Stimulated activated CD8-positive, alpha-beta memory T cell treated with anti-CD3 and anti-CD28 coated beads, Interleukin-15, amount 100 ng/mL, for 48 hours (primary cell): ENCODE data around the gene CTBP1.

Experiments used
- DNase-seq, 2 donors: peaks; one replicate each; pipeline ENCODE4 v3.0.0-alpha.2; 2020; ENCODE audit warnings: low read depth in 2 of 2

CTBP1 gene

DNA sequence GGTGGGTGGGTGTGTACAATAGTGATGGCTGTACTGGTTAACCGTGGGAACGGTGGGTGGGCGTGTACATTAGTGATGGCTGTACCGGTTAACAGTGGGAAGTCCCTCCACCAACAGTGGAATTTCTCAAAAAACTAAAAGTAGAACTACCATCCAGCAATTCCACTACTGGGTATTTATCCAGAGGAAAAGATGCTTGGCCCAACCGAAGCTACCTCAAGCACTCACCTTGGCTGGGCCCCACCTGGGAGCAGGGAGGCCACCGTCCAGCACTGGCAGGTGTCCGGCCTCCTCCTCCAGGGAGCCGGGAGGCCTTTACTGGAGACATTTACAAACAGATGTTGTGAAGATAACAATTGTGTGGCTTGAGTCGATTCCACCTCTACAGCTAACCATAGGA lies 34.8 kb upstream of the CTBP1 start:
- DNase-seq, result no peak

- no peak for DNase-seq
These were observed 30.3 kb upstream of the CTBP1 start for GRCh38 chr4:1279253-1279652.

- DNase-seq, result no peak
These were observed 29.0 kb upstream of the CTBP1 start for GRCh38 chr4:1277667-1278665.

- no peak for DNase-seq
These were observed 28.1 kb upstream of the CTBP1 start for GRCh38 chr4:1276984-1277383.

GRCh38 chr4:1274871-1275270 lies 25.9 kb upstream of the CTBP1 start:
- DNase-seq, result no peak

DNA sequence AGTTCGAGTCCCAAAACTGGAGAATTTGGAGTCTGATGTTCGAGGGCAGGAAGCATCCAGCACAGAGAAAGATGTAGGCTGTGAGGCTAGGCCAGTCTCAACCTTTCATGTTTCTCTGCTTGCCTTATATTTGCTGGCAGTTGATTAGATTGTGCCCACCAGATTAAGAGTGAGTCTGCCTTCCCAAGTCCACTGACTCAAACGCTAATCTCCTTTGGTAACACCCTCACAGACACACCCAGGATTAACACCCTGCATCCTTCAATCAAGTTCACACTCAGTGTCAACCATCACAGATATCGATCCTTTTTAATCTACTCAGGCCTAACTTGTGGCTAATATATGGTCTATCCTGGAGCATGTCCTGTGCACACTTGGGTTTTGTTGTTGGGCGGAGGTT lies 22.8 kb upstream of the CTBP1 start:
- DNase-seq, result no peak

- DNase-seq, result no peak
These were observed 20.3 kb upstream of the CTBP1 start for GRCh38 chr4:1269209-1269608.

GRCh38 chr4:1266881-1267763 lies 18.2 kb upstream of the CTBP1 start:
- no peak for DNase-seq

GRCh38 chr4:1265351-1265750 lies 16.4 kb upstream of the CTBP1 start:
- DNase-seq, result no peak

DNA sequence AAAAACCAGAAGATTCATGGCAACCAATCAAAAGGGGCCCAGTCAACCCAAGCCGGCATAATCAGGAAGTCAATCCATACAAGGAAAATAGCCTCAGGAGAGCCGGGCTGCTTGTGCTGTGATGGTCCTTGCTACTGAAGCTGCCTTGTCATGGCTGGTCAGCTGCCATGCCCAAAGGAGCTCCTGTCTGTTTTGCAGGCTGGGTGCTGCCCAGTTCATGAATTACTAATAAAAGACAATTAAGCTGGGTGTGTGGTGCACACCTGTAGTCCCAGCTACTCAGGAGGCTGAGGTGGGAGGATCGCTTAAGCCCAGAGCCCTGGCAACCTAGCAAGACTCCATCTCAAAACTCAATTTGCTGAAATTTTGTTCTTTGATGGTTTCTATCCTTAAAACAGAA lies 16.0 kb upstream of the CTBP1 start:
- DNase-seq, result no peak

GRCh38 chr4:1261107-1261928 lies 12.4 kb upstream of the CTBP1 start:
- DNase-seq, result no peak

DNA sequence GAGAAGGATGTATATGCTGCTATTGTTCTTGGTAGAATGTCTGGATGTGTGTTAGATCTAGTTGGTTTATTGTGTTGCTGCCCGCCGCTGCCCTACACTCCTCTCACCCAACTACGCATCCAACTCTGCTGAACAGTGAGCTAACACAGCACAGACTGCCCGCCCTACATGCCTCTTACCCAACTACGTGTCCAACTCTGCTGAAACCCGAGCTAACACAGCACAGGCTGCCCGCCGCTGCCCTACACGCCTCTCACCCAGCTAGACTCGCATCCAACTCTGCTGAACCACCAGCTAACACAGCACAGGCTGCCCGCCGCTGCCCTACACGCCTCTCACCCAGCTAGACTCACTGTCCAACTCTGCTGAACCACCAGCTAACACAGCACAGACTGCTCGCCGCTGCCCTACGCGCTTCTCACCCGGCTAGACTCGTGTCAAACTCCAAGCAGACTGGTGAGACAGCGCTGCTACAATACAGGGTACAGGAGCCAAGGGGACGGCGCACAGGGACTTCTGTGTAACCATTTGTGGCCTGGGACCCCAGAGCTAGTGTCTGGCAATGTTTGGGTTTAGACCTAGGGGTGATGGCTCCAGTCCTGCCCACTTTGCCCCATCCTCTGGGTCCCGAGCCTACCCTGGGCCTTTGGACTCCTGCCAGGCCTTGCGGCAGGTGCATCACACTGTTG lies 11.6 kb upstream of the CTBP1 start:
- no peak for DNase-seq

- no peak for DNase-seq
These were observed 11.0 kb upstream of the CTBP1 start for GRCh38 chr4:1259966-1260365.

GRCh38 chr4:1258457-1258856 lies 9.5 kb upstream of the CTBP1 start:
- DNase-seq, result no peak

DNA sequence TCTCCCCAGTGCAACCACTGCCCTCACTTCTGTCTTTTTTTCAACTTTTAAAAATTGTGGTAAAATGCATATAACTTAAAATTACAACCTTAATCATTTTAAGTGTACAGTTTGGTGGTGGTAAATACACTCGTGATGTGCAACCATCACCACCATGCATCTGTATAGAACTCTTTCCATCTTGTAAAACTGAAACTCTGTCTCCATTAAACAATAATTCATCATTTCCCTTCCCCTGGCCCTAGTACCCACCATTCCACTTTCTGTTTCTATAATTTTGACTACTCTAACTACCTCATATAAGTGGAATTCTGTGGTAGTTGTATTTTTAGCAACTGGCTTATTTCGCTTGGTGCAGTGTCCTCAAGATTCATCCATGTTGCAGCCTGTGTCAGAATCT lies 6.8 kb upstream of the CTBP1 start:
- no peak for DNase-seq

DNA sequence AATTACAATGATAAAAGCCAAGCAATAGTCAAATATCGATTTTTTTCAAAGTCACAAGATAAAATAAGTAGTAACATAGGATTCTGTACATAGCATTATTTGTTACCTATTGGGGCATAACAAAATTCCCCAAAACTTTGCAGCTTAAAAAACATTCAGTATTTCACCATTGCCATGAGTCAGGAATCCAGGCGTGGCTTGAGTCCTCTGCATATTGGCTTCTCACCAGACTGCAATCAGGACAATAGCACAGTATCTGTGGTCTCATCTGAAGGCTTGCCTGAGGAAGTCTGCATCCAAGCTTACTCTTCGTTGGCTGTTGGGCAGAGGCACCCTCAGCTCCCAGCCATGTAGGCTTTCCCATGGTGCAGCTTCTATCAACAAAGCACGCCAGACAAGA lies 6.2 kb upstream of the CTBP1 start:
- DNase-seq, result no peak

GRCh38 chr4:1253831-1254230 lies 4.9 kb upstream of the CTBP1 start:
- no peak for DNase-seq

GRCh38 chr4:1252928-1253492 lies 4.1 kb upstream of the CTBP1 start:
- DNase-seq, result no peak

GRCh38 chr4:1251773-1252066 lies 2.8 kb upstream of the CTBP1 start:
- DNase-seq, result no peak

DNA sequence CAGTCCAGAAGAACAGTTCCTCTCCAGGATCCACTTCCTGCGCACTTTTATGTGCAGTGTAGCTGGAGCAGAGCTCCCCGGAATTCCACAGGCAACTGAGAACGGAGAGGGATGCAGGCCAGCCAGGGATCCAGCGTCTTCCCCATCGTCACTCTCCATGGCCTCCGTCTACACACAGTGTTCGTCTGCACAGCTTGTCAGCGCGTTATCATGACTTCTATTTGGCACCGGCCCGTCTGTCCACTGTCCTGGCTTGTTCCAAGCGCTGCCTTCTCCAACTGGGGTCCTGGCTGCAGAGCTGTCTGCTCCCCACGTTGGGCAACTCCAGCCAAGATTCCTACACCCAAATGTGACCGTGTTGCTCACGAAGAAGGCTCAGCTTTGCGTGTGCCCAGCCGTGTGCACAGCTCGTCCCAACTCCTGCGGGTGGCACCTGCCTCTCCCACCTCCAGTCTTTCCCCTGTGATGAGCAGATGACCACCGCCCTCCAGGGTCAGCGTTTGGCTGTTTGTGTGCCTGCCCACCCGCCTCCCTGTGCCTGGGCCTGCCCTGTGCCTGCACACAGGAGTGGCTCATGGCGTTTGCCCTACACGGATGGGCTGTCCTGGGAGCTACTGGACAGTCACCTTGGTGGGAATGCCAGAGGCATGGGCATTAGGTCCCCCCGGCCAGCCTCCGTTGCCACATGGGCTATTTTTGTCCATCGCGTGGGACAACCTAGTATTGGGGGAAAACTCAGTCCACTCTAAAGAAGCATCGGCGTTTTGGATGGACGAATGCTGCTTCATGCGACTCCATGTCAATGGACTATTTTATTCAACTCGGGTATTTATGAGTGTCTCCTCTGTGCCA lies 2.2 kb upstream of the CTBP1 start:
- DNase-seq, result no peak
